Stimulated activated CD4-positive, alpha-beta T cell treated with anti-CD3 and anti-CD28 coated beads, Interleukin-15, amount 100 ng/mL, for 48 hours (primary cell): ENCODE results near the gene RASSF10.

ENCODE experiments used
- DNase-seq, 2 donors: peaks; one replicate each; pipeline ENCODE4 v3.0.0-alpha.2; 2020; ENCODE audit warnings: low read depth in 2 of 2

RASSF10 gene

GRCh38 chr11:13055200-13055599 lies 46.1 kb downstream of the RASSF10 start:
- no peak for DNase-seq

DNA sequence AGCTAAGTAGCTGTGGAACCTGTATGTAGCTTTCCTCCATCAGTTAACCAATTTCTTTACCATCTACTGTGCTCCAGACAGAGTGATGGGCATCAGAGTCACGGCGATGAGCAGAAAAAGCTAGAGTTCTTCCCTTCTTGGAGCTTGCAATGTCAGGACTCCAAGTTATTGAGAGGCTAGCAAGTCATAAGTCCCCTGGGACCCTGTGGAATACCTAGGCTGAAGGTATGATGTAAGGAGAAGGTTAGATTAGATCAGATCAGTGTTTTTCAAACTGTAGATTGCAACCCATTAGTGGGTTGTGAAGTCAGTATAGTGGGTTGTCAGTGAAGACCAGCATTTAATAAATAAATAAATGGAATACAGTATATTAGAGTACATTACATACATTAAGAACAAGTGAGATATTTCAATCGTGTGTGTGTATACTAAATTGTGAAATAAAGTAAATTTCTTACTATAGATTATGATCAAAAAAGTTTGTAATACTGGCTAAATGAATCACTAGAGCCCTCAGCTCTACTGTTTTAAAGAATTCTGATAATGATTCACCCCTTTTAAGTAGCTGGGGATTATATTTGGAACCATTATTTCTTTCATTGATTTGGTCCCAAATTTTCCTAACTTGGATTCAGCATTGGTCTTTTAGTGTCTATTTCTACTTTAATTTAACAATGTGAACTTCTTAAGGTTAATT lies 52.3 kb downstream of the RASSF10 start:
- no peak for DNase-seq
